SK-N-SH (cell line): ENCODE data around the gene SPOUT1.
"Not testable (repeated sequence)": the region's sequence is repeated elsewhere in the genome, so short reads cannot be mapped to it uniquely, and the experiment has no call there.

Experiments
- CTCF ChIP-seq: fragments of 200-600 bp; sonication (generic); IDR thresholded peaks from 2 replicates; pipeline ENCODE4 v1.6.1; 2017; ENCODE audit warnings: antibody characterized with exemption, mild to moderate bottlenecking, moderate library complexity
- EZH2phosphoT487 ChIP-seq: fragments of 200-600 bp; sonication (generic); IDR thresholded peaks from 2 replicates; pipeline ENCODE4 v1.6.1; 2017; ENCODE audit warnings: low read depth, mixed run types, mild to moderate bottlenecking, antibody characterized with exemption, moderate library complexity, borderline replicate concordance
- FOSL2 ChIP-seq: IDR thresholded peaks from 2 replicates; pipeline ENCODE4 v1.4.0; 2012; ENCODE audit warnings: low read depth, mild to moderate bottlenecking, moderate library complexity, borderline replicate concordance
- GATA2 ChIP-seq: sonication (generic); formaldehyde crosslinking; IDR thresholded peaks from 2 replicates; pipeline ENCODE4 v1.5.0; 2020; ENCODE audit warnings: mild to moderate bottlenecking, missing genetic modification reagents
- MXI1 ChIP-seq: IDR thresholded peaks from 2 replicates; pipeline ENCODE4 v1.6.1; 2012; ENCODE audit warnings: mild to moderate bottlenecking, low read depth, low read length, improper control_type of control experiment
- TAF1 ChIP-seq: IDR thresholded peaks from 2 replicates; pipeline ENCODE4 v1.6.1; 2012; ENCODE audit warnings: low read depth, mild to moderate bottlenecking, low read length, moderate library complexity, borderline replicate concordance
- USF1 ChIP-seq: IDR thresholded peaks from 2 replicates; pipeline ENCODE4 v1.4.0; 2012; ENCODE audit warnings: low read depth, borderline replicate concordance
- TF ChIP-seq, protein P1 (sequence below): IDR thresholded peaks from 2 replicates; pipeline ENCODE4 v1.4.0; 2012; ENCODE audit warnings: low read depth

DNA sequence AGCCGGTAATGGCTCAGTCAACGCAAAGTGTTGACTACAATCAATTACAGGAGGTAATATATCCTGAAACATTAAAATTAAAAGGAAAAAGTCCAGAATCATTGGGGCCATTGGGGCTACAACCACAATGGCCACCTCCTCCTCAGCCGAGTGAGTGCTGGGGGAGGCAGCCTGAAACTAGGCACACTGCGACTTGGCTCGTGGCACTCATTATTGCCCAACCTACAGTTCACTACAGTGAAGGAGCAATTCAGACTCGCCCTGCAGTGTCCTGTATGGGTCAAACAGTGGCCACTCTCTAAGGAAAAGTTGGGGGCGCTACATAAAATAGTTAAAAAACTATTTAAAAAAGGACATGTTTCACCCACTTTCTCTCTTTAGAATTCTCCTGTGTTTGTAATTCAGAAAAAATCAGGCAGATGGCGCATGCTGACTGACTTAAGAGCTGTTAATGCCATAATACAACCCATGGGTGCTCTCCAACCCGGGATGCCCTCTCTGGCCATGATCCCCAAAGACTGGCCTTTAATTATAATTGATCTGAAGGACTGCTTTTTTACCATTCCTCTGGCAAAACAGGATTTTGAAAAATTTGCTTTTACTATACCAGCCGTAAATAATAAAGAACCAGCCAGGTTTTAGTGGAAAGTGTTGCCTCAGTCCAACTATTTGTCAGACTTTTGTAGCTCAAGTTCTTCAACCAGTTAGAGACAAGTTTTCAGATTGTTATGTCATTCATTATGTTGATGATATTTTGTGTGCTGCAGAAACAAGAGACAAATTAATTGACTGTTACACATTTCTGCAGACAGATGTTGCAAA lies 22.4 kb upstream of the SPOUT1 start:
- TF ChIP-seq FOSL2; GATA2 (CRISPR knock-in tag); TAF1; USF1; EZH2phosphoT487: not testable (repeated sequence)
- TF ChIP-seq, protein P1, sequence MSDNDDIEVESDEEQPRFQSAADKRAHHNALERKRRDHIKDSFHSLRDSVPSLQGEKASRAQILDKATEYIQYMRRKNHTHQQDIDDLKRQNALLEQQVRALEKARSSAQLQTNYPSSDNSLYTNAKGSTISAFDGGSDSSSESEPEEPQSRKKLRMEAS = not testable (repeated sequence)
- 0 out of 2 replicates have a peak, but pooled peaks have one; percentile 23 for TF ChIP-seq MXI1
- TF ChIP-seq CTCF = peak; percentile 55
